Measurements from ENCODE around the gene GRIP2. TPM values are rescaled to one million over a fixed set of nuclear protein-coding genes. Genes with fewer than 3 reads are reported as not detected.
A peak's percentile ranks its signal among the peaks of the same experiment; 100 is the strongest.

GRIP2 gene
- total RNA-seq, 1 donor from 2014 or later: 0.52 TPM

DNA sequence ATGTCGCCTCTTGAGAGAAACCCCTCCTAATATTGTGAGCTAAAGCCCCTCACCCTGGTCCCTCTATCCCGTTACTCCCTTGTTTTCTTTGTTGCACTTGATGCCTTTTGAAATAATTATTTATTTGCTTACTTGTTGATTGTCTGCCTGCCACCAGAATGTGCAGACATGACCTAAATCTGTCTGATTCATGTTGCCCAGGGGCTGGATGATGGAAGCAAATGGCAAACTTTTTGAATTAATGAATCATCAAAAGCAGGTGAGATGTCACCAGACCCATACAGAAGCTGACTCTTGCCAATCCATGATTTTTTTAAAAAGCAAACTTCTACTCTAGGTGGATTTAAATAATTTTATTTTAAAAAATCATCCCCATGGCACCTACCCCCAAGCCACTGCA is 49.3 kb downstream of the GRIP2 start:
- intact Hi-C loops (cut with DNase I): no loop called here
- ATAC-seq (no peak), DNase-seq (no peak)
- H3K9me3 ChIP-seq: no peaks in the 10 kb centered on the region
- TF ChIP-seq, protein P1, sequence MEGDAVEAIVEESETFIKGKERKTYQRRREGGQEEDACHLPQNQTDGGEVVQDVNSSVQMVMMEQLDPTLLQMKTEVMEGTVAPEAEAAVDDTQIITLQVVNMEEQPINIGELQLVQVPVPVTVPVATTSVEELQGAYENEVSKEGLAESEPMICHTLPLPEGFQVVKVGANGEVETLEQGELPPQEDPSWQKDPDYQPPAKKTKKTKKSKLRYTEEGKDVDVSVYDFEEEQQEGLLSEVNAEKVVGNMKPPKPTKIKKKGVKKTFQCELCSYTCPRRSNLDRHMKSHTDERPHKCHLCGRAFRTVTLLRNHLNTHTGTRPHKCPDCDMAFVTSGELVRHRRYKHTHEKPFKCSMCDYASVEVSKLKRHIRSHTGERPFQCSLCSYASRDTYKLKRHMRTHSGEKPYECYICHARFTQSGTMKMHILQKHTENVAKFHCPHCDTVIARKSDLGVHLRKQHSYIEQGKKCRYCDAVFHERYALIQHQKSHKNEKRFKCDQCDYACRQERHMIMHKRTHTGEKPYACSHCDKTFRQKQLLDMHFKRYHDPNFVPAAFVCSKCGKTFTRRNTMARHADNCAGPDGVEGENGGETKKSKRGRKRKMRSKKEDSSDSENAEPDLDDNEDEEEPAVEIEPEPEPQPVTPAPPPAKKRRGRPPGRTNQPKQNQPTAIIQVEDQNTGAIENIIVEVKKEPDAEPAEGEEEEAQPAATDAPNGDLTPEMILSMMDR (IDR thresholded peaks at IDR 0.05): no peak
- H3K4me3 ChIP-seq: no peak overlapping the region
- no peak overlapping the region for H3K27ac ChIP-seq
- H3K27me3 ChIP-seq: no peaks in the 10 kb centered on the region
- H3K4me1 ChIP-seq: no peaks in the 10 kb centered on the region
- peaks cover 21% of the 10 kb centered on the region for H3K36me3 ChIP-seq

DNA sequence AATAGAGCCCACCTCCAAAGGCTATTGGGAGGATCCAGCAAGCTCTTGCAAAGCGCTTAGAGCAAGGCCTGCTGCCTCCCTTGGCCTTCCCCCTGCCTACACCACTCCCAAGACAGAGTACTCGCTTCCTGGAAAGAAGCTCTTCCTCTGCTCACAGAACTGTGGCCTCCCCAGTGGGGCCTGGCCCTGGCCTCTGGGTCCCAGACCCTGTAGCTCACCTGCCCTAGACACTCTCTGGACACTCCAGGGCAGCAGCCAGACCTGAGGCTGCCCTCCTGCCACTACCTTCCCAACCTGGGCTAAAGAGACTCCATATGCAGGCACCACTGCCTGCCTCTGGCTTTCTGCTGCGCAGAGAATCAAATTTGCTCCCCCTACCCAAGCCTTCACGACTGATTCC is 49.9 kb downstream of the GRIP2 start:
- DNase-seq: peak; percentile 57
- TF ChIP-seq, protein P1 (IDR thresholded peaks at IDR 0.05): no peak
- intact Hi-C loops (cut with DNase I): no loop called here
- Histone ChIP-seq H3K27me3 (no peaks in the 10 kb centered on the region), H3K27ac (no peak overlapping the region), H3K36me3 (peaks cover 27% of the 10 kb centered on the region), H3K9me3 (no peaks in the 10 kb centered on the region), H3K4me3 (no peak overlapping the region), H3K4me1 (no peaks in the 10 kb centered on the region)
- ATAC-seq: no peak

GRCh38 chr3:14489641-14490040 is 50.5 kb downstream of the GRIP2 start:
- Histone ChIP-seq H3K27me3 (no peaks in the 10 kb centered on the region), H3K9me3 (no peaks in the 10 kb centered on the region), H3K27ac (no peak overlapping the region), H3K36me3 (peaks cover 31% of the 10 kb centered on the region), H3K4me3 (no peak overlapping the region), H3K4me1 (no peaks in the 10 kb centered on the region)
- TF ChIP-seq, protein P1 (IDR thresholded peaks at IDR 0.05): no peak
- intact Hi-C loops (cut with DNase I): no loop called here
- ATAC-seq (no peak), DNase-seq (no peak)

DNA sequence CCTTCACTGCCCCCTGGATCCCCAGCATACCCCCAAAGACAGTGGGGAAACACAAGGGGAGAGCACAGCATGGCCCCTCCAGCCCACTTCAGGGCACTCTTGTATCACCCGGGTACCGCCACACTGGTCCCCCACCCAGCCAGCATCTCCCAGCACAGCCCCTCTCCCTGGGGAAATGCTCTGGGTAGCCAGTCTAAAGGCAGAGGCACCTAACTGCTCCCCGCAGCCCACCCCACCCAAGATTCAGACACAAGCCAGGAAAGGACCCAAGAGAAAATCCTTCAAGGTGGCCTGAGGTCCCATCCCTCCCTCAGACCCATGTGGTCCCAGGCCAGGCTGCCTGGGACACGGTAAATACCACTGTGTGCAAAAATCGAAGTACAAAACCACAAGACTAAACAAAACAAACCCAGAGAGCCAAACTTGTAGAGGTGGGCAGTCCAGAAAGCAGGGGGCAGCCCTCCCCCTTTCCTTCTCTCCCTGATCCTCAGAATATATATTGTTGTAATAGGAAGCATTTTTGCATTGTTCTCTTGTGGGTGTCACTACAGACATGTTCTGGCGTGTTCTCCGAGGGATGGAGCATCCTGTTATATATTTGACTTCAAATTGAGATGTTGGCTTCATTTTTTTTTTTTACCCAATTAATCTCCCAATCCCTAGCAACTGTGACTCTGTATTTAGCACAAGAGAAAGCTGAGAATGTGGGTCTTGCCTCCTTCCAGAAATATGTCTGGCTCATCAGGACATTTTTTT is 51.7 kb downstream of the GRIP2 start:
- DNase-seq (peak; percentile 47), ATAC-seq (no peak)
- intact Hi-C loops (cut with DNase I): no loop called here
- Histone ChIP-seq H3K9me3 (no peaks in the 10 kb centered on the region), H3K4me1 (no peaks in the 10 kb centered on the region), H3K27ac (no peak overlapping the region), H3K36me3 (peaks cover 38% of the 10 kb centered on the region), H3K27me3 (no peaks in the 10 kb centered on the region), H3K4me3 (no peak overlapping the region)
- TF ChIP-seq, protein P1 (IDR thresholded peaks at IDR 0.05): no peak

- Histone ChIP-seq H3K4me3 (no peak overlapping the region), H3K4me1 (no peaks in the 10 kb centered on the region), H3K27me3 (no peaks in the 10 kb centered on the region), H3K36me3 (peaks cover 42% of the 10 kb centered on the region), H3K27ac (no peak overlapping the region), H3K9me3 (no peaks in the 10 kb centered on the region)
- TF ChIP-seq, protein P1 (IDR thresholded peaks at IDR 0.05): no peak
- ATAC-seq (no peak), DNase-seq (no peak)
- intact Hi-C loops (cut with DNase I): no loop called here
Observed at GRCh38 chr3:14487821-14488220, 52.3 kb downstream of the GRIP2 start.
